Activated CD8-positive, alpha-beta memory T cell treated with anti-CD3 and anti-CD28 coated beads for 1 hour (primary cell): ENCODE data around the gene RFT1.

ENCODE experiments used
- DNase-seq, 2 donors: peaks; one replicate each; pipeline ENCODE4 v3.0.0-alpha.2; 2020; ENCODE audit warnings: low read depth in 1 of 2; ENCODE audit errors: extremely low read depth in 1 of 2

Gene RFT1

GRCh38 chr3:53097887-53098286 lies 32.3 kb downstream of the RFT1 start:
- no peak for DNase-seq

GRCh38 chr3:53092942-53093341 lies 37.3 kb downstream of the RFT1 start:
- DNase-seq = no peak

GRCh38 chr3:53092216-53092615 lies 38.0 kb downstream of the RFT1 start:
- DNase-seq = no peak

GRCh38 chr3:53091011-53091410 lies 39.2 kb downstream of the RFT1 start:
- DNase-seq = no peak

- DNase-seq = no peak
Measured at GRCh38 chr3:53089511-53089910, 40.7 kb downstream of the RFT1 start.

GRCh38 chr3:53085476-53085875 lies 44.8 kb downstream of the RFT1 start:
- DNase-seq = no peak

- DNase-seq = no peak
Measured at GRCh38 chr3:53084310-53085001, 45.8 kb downstream of the RFT1 start.

GRCh38 chr3:53083949-53084309 lies 46.3 kb downstream of the RFT1 start:
- no peak for DNase-seq

- no peak for DNase-seq
Measured at GRCh38 chr3:53083521-53083920, 46.7 kb downstream of the RFT1 start.

GRCh38 chr3:53082736-53083135 lies 47.5 kb downstream of the RFT1 start:
- DNase-seq = no peak

GRCh38 chr3:53081318-53081717 lies 48.9 kb downstream of the RFT1 start:
- no peak for DNase-seq

GRCh38 chr3:53080612-53081205 lies 49.5 kb downstream of the RFT1 start:
- DNase-seq = no peak

- DNase-seq = no peak
Measured at GRCh38 chr3:53079791-53080555, 50.3 kb downstream of the RFT1 start.

GRCh38 chr3:53079147-53079546 lies 51.1 kb downstream of the RFT1 start:
- DNase-seq = no peak

- no peak for DNase-seq
Measured at GRCh38 chr3:53078656-53079055, 51.6 kb downstream of the RFT1 start.

GRCh38 chr3:53077476-53078220 lies 52.6 kb downstream of the RFT1 start:
- DNase-seq = no peak

- no peak for DNase-seq
Measured at GRCh38 chr3:53075743-53076140, 54.5 kb downstream of the RFT1 start.

- no peak for DNase-seq
Measured at GRCh38 chr3:53074761-53075742, 55.2 kb downstream of the RFT1 start.

GRCh38 chr3:53074366-53074696 lies 55.9 kb downstream of the RFT1 start:
- no peak for DNase-seq

GRCh38 chr3:53073553-53074365 lies 56.5 kb downstream of the RFT1 start:
- DNase-seq = no peak
